Prostate gland (tissue), 2 donors: ENCODE measurements around the gene GRK7. TPM values are rescaled to one million over a fixed set of nuclear protein-coding genes. Genes with fewer than 3 reads are reported as not detected.
"Not testable (repeated sequence)": the region's sequence is repeated elsewhere in the genome, so short reads cannot be mapped to it uniquely, and the experiment has no call there.

ENCODE experiments used
- DNase-seq: peaks from one replicate; pipeline ENCODE4 v3.0.0-alpha.2; 2019; ENCODE audit warnings: low spot score
- H3K27ac ChIP-seq, 2 donors: fragments of 200-600 bp; sonication (generic); 2 replicates each; pipeline ENCODE4 v1.5.1; 2017 to 2019
- H3K27me3 ChIP-seq: fragments of 200-600 bp; sonication (generic); replicated peaks from 2 replicates; pipeline ENCODE4 v1.5.1; 2019; ENCODE audit not compliant: insufficient read depth
- H3K36me3 ChIP-seq, 2 donors: fragments of 200-600 bp; sonication (generic); 1 replicate in 1 of 2; 2 replicates in 1 of 2; pipeline versions ENCODE4 v1.5.1 to v1.8.1; 2017 to 2019
- H3K4me1 ChIP-seq: fragments of 200-600 bp; sonication (generic); replicated peaks from 2 replicates; pipeline ENCODE4 v1.5.1; 2019
- H3K4me3 ChIP-seq, 2 donors: fragments of 200-600 bp; sonication (generic); 2 replicates each; pipeline ENCODE4 v1.5.1; 2017 to 2019
- H3K9me3 ChIP-seq: fragments of 200-600 bp; sonication (generic); 2 replicates; pipeline ENCODE4 v1.5.1; 2017
- POLR2A ChIP-seq: fragments of 450-650 bp; IDR thresholded peaks from one replicate; pipeline ENCODE4 v1.6.1; 2016; ENCODE audit warnings: antibody characterized with exemption, mild to moderate bottlenecking
- POLR2AphosphoS5 ChIP-seq: sonication (generic); formaldehyde crosslinking; IDR thresholded peaks from one replicate; pipeline ENCODE4 v1.6.1; 2017; ENCODE audit warnings: antibody characterized with exemption
- WGBS: methylation state at CpG from one replicate; pipeline ENCODE4 v1.1.5; 2018; 5-methylcytosine and 5-hydroxymethylcytosine counted together
- intact Hi-C: fragments of 100-400 bp; cut with DNase I; formaldehyde crosslinking; loops from one replicate; pipeline ENCODE4 v1.14.2; 2022
- total RNA-seq, 2 donors: library from RNA; depleted of rRNA; stranded (reverse); fragments of >200 nt; gene quantifications; one replicate each; pipeline ENCODE4 v1.1.0, GENCODE V29; 2016
- TF ChIP-seq, protein P1 (sequence below), 4 experiments: fragments of 200-600 bp in 2 of 4; fragments of 450-650 bp in 2 of 4; sonication (generic) in 2 of 4; IDR thresholded peaks; 1 replicate in 3 of 4; 2 replicates in 1 of 4; pipeline ENCODE4 v1.5.1; 2016 to 2019; ENCODE audit warnings: antibody characterized with exemption in 4 of 4, mild to moderate bottlenecking in 2 of 4, moderate library complexity in 2 of 4

The GRK7 gene
- total RNA-seq, 2 donors from 2014 or later: 0.17 TPM; not detected in 1

DNA sequence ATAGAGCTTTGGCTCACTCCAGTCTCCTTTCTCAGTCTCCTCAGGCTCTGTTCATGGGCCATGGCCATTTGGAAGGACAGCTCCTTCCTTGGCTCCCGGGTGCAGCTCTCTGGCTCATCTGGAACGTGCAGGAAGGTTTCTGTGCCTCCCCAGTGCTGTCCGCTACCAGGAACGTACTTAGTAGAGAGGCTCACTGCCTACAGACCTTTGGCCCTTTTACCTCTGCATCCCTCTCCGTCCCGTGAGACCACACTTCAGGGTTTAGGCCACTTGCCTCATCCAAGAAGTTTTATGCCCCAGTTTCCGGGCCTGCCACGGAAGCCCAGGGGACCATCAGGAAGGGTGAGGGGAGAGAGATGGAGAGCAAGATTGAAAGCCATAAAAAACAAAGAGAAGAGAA is 20.9 kb downstream of the GRK7 start:
- TF ChIP-seq, protein P1, sequence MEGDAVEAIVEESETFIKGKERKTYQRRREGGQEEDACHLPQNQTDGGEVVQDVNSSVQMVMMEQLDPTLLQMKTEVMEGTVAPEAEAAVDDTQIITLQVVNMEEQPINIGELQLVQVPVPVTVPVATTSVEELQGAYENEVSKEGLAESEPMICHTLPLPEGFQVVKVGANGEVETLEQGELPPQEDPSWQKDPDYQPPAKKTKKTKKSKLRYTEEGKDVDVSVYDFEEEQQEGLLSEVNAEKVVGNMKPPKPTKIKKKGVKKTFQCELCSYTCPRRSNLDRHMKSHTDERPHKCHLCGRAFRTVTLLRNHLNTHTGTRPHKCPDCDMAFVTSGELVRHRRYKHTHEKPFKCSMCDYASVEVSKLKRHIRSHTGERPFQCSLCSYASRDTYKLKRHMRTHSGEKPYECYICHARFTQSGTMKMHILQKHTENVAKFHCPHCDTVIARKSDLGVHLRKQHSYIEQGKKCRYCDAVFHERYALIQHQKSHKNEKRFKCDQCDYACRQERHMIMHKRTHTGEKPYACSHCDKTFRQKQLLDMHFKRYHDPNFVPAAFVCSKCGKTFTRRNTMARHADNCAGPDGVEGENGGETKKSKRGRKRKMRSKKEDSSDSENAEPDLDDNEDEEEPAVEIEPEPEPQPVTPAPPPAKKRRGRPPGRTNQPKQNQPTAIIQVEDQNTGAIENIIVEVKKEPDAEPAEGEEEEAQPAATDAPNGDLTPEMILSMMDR (IDR thresholded peaks at IDR 0.05): no peak
- no peak for TF ChIP-seq POLR2A
- no peak for TF ChIP-seq POLR2AphosphoS5
- Histone ChIP-seq H3K4me1 (no peaks in the 10 kb centered on the region), H3K9me3 (no peaks in the 10 kb centered on the region), H3K27me3 (no peaks in the 10 kb centered on the region), H3K27ac (no peak overlapping the region), H3K36me3 (no peaks in the 10 kb centered on the region), H3K4me3 (no peak overlapping the region)
- DNase-seq: no peak
- WGBS: 73% methylated on average over 8 of the region's 8 CpGs
- intact Hi-C loops: no loop called here

DNA sequence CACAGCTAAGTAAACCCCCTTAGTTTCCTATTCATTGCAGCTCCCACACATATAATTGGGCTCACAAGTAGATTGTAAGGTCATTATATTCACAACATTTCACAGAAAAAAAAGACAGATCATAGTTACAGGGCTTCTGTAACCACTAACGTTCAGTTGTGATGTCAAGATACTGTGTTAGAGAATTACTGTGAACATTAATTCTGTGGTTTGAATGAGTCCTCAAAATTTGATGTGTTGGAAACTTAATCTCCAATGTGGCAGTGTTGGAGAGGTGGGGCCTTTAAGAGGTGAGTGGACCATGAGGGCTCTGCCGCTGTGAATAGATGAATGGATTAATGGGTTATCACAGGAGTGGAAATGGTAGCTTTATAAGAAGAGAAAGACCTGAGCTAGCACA is 21.3 kb downstream of the GRK7 start:
- H3K9me3 ChIP-seq: no peaks in the 10 kb centered on the region
- TF ChIP-seq POLR2AphosphoS5 (no peak), POLR2A (no peak)
- TF ChIP-seq, protein P1 (IDR thresholded peaks at IDR 0.05): no peak
- H3K4me3 ChIP-seq: no peak overlapping the region
- H3K4me1 ChIP-seq: no peaks in the 10 kb centered on the region
- no peaks in the 10 kb centered on the region for H3K36me3 ChIP-seq
- no peak for DNase-seq
- intact Hi-C loops: no loop called here
- H3K27me3 ChIP-seq: no peaks in the 10 kb centered on the region
- H3K27ac ChIP-seq: no peak overlapping the region
- WGBS: 72% methylated on average over 2 of the region's 2 CpGs

- intact Hi-C loops: no loop called here
- H3K27ac ChIP-seq: no peak overlapping the region
- 92% methylated on average over 4 of the region's 4 CpGs for WGBS
- no peak overlapping the region for H3K4me3 ChIP-seq
- no peaks in the 10 kb centered on the region for H3K9me3 ChIP-seq
- H3K4me1 ChIP-seq: no peaks in the 10 kb centered on the region
- no peaks in the 10 kb centered on the region for H3K36me3 ChIP-seq
- TF ChIP-seq, protein P1 (IDR thresholded peaks at IDR 0.05): no peak
- TF ChIP-seq POLR2AphosphoS5 (no peak), POLR2A (no peak)
- no peak for DNase-seq
- no peaks in the 10 kb centered on the region for H3K27me3 ChIP-seq
Measured at GRCh38 chr3:141788149-141788548, 24.9 kb downstream of the GRK7 start.

DNA sequence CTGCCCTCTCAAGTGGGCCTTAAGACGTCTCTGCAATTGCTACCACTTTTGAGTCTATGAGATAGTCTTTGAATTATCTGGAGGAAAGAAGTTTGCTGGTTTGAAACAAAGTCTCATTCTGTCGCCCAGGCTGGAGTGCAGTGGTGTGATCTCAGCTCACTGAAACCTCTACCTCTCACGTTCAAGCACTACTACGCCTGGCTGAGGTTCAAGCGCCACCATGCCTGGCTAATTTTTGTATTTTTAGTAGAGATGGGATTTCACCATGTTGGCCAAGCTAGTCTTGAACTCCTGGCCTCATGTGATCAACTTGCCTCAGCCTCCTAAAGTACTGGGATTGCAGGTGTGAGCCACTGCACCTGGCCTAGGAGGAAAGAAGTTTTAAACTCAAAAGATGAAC is 25.5 kb downstream of the GRK7 start:
- H3K27ac ChIP-seq, H3K27me3 ChIP-seq, intact Hi-C loops, H3K4me3 ChIP-seq, H3K9me3 ChIP-seq, H3K36me3 ChIP-seq, DNase-seq, H3K4me1 ChIP-seq: not testable (repeated sequence)
- WGBS: 86% methylated on average over 5 of the region's 5 CpGs

DNA sequence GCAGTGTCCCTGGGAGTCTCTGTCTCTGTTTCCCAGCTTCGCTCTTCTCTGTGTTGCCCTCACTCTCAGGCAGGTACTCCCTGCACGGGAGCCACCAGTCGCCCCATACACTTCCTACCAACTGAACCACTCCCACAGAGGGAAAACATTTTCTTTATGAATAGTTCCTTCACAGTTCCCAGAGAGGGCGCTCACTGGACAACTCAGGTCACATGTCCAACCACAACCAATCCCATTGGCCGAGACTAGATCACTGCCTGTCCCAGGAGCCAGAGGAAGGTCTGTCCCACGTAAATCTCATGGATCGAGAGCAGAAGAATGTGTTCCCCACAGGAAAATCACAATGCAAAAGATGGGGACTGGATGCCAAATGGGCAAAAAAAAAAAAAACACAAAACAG is 26.1 kb downstream of the GRK7 start:
- no peaks in the 10 kb centered on the region for H3K36me3 ChIP-seq
- no peaks in the 10 kb centered on the region for H3K9me3 ChIP-seq
- H3K4me1 ChIP-seq: no peaks in the 10 kb centered on the region
- DNase-seq: no peak
- TF ChIP-seq POLR2AphosphoS5: no peak
- TF ChIP-seq POLR2A: no peak
- TF ChIP-seq, protein P1 (IDR thresholded peaks at IDR 0.05): no peak
- 89% methylated on average over 7 of the region's 7 CpGs for WGBS
- no peaks in the 10 kb centered on the region for H3K27me3 ChIP-seq
- no peak overlapping the region for H3K27ac ChIP-seq
- intact Hi-C loops: no loop called here
- H3K4me3 ChIP-seq: no peak overlapping the region
